ENCODE measurements around the gene REPIN1. TPM values are rescaled to one million over a fixed set of nuclear protein-coding genes. Genes with fewer than 3 reads are reported as not detected.

The REPIN1 gene
- total RNA-seq, 4 donors from 2014 or later, result 28.9 to 75.4 (median 31.8) TPM

- TF ChIP-seq CTCF (IDR thresholded peaks at IDR 0.05; ENCODE audit: low read depth), result no peak
Observed at GRCh38 chr7:150325110-150325611, 43.5 kb upstream of the REPIN1 start.

GRCh38 chr7:150325901-150326300, 42.7 kb upstream of the REPIN1 start:
- TF ChIP-seq CTCF (IDR thresholded peaks at IDR 0.05; ENCODE audit: low read depth), result no peak

- no peak for TF ChIP-seq CTCF (IDR thresholded peaks at IDR 0.05; ENCODE audit: low read depth)
Observed at GRCh38 chr7:150326657-150327268, 41.9 kb upstream of the REPIN1 start.

GRCh38 chr7:150327308-150327707, 41.3 kb upstream of the REPIN1 start:
- no peak for TF ChIP-seq CTCF (IDR thresholded peaks at IDR 0.05; ENCODE audit: low read depth)

GRCh38 chr7:150329331-150330120, 39.1 kb upstream of the REPIN1 start:
- no peak for TF ChIP-seq CTCF (IDR thresholded peaks at IDR 0.05; ENCODE audit: low read depth)

GRCh38 chr7:150330211-150330885, 38.3 kb upstream of the REPIN1 start:
- TF ChIP-seq CTCF (IDR thresholded peaks at IDR 0.05; ENCODE audit: low read depth), result no peak
